GM18508 (cell line): ENCODE results near the gene MORC1.
"Not testable (repeated sequence)": the region's sequence is repeated elsewhere in the genome, so short reads cannot be mapped to it uniquely, and the experiment has no call there.

ENCODE experiments used
- ATAC-seq: cut with Tn5 transposase; IDR thresholded peaks from one replicate; pipeline ENCODE4 v1.9.1; 2021; ENCODE audit warnings: moderate number of reproducible peaks; ENCODE audit not compliant: insufficient read depth, unreplicated experiment

The MORC1 gene

DNA sequence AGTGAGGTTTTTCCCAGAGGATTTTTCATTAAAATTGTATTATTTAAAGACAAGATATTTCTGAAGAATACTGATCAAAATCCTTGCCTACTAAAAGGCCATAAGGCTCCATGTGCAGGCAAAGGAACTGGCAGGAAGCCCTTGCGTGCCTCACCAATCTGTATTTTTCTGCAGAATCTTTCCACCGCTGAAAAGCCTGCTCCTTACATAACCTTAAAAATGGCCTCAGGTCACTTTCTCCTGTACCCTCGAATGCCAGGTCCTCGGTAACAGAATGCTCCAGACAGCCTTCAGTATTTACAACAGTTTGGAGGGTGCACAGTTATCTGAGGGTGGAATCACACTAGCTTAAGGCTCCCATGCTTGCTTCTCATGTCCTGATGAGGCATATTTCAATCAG lies 3.2 kb downstream of the MORC1 start:
- ATAC-seq, result no peak

DNA sequence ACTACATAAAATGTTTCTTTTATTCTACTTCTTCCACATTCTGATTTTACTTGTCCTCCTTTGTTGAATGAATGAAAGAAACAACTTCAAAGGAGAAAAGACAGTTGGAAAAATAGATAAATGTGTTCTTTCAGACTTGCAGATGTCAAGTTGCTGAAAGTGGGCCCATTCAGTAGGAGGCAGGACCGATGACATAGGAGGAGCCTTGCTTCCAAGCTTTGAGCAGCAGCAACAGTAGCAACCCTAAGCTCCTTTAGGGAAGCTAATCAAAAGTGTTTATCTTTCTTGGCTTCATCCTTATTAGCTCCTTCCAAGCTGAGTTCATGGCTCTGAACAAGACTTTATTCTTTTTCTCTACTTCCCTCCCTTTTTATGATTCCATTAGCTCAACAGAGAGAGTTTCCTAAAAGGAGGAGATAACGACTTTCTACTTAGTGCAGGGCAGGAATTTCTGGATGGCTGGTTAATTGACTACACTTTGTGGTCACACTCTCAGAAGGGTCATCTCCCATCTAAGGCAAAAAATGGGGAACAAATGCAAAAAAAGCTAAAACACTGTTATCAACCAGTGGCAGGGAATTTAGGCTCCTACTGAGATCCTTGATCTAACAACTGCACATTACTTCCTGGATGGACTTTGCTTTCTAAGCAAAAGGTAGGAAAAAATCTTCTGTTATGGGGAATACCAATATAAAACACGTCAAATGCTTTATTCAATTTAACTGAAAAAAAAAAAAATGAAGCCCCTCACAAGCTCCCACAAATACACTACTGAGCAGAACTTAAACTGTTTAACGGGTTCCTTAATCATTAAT lies 4.8 kb downstream of the MORC1 start:
- no peak for ATAC-seq

DNA sequence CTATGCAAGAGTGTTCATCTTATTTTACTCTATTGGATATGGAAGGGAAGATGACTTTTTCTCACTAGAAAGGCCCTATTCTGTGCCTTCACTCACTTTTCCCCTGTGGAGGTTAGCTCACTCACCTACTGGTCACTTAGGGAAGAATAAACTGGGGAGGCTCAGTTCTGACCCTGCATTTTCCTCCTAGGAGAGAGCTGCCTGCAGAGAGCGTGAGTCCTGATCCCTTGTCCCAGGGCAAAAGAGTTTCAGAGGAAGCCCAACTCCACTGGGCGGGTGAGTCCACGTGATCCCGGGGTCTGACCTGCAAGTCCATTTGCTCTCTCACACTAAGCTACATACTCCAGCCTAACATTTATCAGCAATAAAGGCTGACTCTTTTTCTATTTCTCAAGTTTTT lies 8.4 kb downstream of the MORC1 start:
- ATAC-seq, result no peak

DNA sequence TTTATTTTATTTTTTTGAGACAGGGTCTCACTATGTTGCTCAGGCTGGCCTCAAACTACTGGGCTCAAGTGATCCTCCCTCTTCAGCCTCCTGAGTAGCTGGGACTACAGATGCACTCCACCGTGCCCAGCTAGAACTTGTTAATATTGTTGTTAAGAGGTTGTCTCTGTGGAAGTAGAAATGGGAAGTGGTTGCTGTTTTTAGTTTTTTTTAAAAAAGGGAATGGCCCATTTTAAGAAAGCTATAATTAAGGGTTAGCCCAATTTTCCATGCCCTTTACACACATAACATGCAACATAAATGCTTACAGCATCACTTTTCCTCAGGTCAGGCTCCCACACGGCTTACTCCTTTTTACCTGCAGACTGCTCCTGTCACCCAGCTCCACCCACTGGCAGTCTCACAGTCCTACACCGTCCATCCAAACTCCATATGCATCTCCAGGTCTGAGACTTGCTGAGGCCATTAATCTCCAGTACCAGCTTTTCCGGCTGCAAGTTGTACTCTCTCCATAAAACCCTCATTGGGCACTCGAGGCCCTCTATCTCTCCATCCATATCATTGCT lies 19.8 kb downstream of the MORC1 start:
- ATAC-seq, result no peak

DNA sequence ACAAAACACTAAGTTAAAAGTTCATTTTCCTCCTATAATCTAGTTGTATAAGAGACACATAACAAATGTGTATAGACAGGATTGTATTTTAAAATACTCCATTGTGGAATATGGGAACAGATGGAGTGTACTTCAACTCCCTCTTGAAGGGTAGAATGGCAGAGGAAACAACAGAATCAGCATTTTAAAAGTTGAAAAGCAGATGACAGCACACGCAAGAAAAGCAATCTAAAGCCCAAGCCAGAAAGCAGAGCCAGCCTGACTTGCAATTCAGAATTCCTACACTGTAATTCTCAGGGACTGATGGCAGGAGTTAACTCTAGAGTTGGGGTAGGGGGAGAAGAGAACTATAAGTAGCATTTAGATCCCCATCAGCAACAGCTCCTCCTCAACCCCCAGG lies 22.8 kb downstream of the MORC1 start:
- ATAC-seq, result no peak

DNA sequence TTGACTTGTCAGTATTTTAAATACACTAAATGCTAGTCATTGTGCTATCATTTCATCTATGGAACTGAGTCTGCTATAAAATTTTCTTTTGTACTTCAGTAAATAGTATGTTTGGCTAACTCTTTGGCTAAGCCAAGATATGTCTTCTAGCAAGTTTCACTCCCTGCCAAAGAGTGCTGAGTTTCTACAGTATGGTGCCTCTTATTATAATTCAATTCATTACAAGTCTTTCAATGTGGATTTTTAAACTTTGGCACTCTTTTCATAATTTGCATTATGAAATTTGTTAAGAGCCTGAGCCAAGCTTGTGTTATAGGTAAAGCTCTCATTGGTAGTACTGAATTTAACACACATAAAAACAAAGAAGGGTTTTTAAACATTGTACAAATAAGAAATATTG lies 24.4 kb downstream of the MORC1 start:
- ATAC-seq, result no peak

DNA sequence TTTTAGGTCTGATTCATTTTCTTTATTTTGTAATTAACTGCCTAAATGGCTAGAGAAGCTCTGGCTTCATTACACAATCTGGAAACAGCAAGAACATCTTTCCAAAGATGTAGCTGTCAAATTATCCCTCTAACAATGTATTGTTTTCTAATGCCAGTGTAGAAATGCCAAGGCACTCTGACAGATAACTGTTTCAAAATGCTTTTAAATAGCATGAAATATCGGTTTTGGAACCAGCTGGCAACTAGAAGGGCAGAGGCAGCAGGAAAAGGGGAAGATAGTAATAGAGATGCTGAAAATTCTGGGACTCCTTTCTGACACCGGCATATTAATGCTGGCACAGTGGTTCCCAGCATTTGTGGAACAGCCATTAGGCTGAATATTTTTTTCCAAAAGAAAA lies 26.1 kb downstream of the MORC1 start:
- ATAC-seq, result no peak

DNA sequence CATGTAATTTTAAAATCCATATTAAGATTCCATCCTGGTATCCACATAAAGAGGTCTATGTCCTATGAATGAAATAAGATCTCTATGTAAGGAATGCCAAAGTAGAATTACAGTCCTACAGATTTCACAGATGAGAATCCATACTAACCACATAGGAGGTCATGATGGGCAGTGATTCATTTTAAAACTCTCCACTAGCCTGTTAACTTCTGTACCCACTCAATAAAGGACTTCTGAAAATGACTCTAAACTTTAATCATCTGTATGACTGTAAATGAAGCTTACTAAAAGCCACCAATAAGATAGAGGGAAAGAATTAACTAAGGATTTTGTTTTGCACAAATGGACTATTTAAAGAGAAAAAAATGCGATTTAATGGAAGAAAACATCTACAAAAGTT lies 28.7 kb downstream of the MORC1 start:
- ATAC-seq, result no peak

DNA sequence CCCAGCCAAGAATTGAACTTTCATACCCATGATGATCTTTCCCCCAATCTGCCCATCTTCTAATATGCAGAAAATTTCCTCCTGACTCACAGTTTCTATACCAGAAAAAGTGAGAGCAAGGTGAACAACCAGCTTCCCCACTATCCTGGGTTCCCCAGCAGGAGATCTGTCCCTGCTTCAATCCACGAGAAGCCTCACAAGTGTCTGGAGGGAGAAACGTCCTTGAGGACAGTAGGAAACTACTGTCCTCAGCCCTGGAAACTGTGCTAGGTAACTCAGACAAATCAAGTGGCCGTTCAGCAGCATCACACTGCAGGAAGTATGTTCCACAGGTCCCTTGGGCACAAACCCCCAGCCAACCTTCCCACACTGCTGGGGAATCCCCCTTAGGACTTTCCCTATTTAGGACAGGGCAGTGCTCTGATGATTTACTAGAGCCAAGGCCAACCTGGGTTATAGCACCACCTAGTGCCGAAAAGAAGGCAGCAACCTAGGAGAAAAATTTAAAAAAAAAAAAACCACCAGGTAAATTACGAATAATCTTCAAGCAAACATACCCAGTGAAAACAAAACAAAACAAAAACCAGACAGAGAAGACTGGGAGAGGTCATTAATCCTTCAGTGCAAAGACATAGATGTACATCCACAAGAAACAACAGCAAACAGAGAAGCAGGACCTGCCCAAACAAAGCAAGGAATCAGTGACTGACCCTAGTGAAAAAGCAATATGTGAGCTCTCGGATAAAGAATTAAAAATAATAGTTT lies 36.0 kb downstream of the MORC1 start:
- peak; percentile 99 for ATAC-seq

DNA sequence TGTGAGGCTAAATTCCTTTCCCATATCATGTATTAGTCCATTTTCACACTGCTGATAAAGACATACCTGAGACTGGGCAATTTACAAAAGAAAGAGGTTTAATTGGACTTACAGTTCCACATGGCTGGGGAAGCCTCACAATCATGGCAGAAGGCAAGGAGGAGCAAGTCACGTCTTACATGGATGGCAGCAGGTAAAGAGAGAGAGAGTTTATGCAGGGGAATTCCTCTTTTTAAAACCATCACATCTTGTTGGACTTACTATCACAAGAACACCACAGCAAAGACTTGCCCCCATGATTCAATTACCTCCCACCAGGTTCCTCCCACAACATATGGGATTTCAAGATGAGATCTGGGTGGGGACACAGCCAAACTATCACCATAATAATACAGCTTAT lies 37.8 kb downstream of the MORC1 start:
- ATAC-seq, result not testable (repeated sequence)

DNA sequence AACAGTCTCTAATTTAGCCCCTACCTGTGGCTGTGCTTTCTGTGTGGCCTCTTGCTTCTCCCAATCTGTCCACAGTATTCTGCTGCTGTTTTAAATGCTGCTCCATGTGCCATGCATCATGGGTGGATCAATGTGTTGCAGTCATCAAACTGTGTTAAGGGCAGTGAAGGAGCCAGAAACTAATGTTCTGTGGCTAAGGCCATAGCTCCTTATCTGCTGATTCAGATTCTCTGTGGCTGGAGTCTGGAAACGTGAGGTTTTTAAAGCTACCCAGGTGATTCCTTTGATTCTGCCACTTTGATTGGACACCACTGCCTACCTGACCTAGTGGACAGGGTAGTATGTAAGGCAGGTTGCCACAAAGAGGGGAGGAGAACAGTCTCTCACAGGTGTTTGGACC lies 44.8 kb downstream of the MORC1 start:
- ATAC-seq, result no peak

DNA sequence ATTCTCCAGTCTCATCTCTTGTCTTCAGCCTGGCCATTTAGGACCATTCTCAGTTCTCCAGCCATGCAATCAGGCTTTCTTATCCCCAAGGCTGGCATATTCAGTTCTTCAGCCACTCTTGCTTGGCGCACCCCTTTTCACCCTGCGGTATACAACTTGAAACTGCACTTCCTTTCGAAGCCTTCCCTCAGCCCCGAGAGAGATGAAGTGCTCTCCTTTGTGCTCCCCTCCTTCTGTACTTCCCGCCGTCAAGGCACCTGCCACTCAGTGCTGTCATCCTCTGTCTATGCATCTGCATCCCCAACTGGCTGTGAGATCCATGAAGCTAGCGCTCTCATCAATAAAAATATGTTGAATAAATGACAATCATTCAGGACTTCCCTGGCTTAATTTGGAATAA lies 45.7 kb downstream of the MORC1 start:
- no peak for ATAC-seq

DNA sequence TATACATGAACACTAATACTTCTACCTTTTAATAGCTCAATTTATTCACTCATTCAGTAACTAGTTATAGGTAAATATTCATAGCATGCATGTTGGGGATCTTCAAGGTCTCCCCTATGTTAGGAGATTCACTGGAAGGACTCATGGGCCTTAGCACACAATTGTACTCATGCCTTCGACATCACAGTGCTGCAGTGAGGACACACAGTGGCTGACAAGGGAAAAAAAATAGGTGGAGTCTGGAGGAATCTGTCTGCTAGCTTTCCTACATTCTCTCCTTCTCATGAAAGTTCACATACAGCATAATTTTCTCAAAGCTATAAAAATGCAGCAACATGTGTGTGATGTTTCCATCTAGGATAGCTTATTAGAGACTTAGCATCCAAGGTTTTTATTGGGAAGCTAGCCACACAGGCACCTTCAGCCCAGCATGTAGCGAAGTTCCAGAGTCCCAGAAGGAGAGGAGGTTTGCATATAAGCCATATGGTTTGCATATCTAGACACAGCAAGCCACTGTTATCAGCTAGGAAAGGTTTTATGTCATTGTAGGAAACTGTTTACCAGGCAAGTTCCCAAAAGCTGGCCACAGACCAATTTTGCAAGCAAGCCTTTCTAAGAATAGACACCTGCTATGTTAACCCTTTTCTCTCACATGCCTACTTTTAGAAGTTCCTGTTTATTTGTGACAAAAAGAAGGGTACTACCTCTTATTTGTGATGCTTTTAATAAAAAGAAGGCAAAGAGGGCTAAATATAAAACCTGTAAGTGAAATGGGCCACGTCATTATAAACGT lies 46.4 kb downstream of the MORC1 start:
- no peak for ATAC-seq

DNA sequence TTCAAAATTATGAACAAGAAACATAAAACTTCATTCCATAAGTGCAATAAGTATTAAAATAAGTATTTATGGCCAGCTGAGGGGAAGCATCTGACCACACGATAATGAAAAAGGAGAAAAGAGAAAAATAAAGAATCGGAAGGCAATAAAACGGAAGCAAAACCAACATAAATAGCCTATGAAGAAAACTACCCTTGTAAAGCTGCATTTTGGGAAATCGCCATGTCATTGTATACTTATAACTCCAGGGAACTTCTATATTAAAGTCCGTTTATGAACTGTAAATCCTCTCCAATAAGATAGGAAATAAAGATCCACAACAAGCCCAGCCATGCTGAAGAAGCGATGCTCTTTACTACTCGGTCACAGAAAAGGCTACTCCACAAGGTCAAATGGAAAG lies 47.7 kb downstream of the MORC1 start:
- no peak for ATAC-seq

DNA sequence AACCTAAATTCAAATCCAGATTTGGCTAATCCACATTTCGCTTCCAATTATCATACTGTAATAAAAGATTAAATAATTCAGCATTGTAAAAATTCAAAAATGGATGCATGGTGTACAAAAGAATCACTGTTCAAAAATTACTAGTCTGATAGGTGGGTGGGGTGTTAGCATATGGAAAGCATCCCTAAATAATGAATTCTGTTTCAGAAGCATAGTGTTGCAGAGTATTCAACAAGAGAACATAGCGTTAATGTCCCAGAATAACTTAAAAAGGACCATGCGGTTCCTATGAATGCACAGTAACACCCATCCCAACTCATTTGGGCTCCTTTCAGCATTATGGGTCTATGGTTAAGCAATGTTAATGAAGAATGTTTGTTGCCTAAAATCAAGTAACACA lies 51.1 kb downstream of the MORC1 start:
- ATAC-seq, result no peak

DNA sequence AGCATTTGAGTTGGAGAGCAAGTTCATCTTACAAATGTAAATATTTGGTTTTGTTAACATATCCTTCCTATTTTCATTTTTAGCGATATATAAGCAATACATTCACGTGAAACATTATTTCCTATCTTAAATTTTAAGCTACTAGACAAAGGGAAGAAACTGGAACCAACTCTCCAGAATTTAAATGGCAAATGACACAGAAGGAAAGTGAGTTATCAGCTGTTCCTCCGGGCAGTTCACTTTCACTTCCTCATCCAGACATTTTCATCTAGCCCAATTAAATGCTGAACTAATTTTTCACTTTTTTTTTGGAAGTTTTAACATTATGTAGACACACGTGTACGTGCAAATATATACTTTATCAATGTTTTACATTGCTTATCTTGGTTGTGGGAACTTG lies 58.7 kb downstream of the MORC1 start:
- ATAC-seq, result peak; percentile 71

DNA sequence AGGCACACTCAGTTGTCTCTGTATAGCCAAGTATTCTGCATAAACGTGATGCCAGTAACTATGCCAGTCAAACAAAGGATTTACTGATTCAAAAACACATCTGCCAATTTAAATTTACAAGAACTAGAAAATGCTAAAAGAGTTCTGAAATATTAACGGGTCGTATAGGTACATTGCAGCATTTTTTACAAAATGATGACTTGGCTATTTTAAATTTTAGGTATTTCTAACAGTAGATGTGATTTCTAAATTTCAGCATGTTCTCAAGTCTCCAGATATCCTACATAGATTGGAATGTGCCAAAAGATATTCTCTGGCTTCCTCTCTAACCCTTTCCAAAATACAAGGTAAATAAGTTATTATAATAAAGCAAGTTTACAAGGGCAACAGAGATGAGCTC lies 60.3 kb downstream of the MORC1 start:
- ATAC-seq, result no peak

DNA sequence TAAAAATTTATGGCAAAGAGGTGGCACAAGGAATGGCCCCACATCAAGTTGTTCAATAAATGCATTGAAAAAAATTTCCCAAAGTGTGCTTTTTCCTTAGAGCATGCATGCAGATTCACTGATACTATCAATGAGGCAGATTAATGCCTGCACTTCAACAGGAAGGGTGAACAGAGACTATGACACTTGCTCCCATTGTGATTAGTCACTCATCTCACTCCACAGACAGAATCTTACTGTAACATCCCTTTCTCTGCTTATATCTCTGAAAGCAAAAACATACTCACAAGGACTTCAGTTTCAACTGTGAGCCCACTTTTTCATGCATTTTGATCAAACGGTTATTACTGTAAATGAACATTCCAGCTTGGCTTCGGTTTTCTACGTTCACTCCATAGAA lies 60.9 kb downstream of the MORC1 start:
- ATAC-seq, result no peak

DNA sequence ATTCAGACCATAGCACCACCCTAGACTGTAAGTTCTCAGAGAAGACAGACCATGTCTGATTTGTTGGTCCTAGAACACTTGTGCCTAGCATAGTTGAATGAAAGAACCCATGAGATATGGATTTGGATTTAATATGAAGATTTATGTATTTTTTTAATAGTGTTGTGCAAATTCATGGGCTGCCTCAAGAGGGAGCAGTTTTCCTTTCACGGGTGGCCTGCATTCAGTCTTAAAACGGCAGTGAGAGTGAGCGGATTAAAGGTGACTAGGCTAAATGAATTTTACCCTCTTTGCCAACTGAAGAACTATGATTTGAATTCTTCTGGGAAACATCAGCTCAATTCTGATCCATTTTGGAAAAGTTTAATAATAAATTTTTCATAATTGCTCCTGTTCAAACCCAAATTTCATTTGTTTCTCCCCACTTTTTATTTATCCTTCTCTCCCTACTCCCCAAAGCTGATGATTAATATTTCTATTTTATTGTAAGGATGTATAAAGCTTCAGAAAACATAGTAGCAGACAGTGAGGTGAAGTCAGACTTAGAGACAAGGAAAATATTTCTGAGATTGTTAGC lies 67.3 kb downstream of the MORC1 start:
- peak; percentile 67 for ATAC-seq

DNA sequence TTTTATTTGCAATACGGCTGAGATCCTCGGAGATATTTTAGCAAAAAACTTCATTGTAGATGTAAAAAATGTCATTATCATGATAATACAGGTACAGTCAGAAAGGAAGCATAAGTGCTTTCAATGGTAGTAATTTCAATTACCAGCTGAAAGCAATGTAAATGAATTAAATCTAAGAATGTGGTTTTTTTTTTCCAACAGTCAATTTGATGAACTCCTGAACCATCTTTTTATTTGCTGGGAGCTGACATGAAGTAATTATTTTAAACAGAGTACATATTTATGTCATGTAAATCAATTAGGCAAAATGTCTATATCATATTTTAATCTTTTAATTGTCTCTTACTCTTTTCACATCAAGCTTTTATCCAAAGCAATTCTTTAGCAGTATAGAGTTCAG lies 70.6 kb downstream of the MORC1 start:
- no peak for ATAC-seq
